Calu3 (cell line): ENCODE measurements around the gene EXD3. TPM values are rescaled to one million over a fixed set of nuclear protein-coding genes. Genes with fewer than 3 reads are reported as not detected.

Experiments
- BruUV-seq: library from RNA; stranded (reverse); fragments of 400-500 nt; replicated peaks from 2 replicates; lab custom pipeline; 2021; lab: Mats Ljungman, UMichigan
- CTCF ChIA-PET: fragments of 300-600 bp; sonication (Branson Sonifier 250); formaldehyde crosslinking; loops from one replicate; lab custom pipeline; 2022; ENCODE audit warnings: antibody characterized with exemption; lab: Charles Lee
- DNase-seq: peaks from one replicate; pipeline ENCODE4 v3.0.0; 2022
- H3K27ac Mint-ChIP-seq: one replicate; pipeline ENCODE4 v1.8.0; 2022; ENCODE audit warnings: mixed read lengths; ENCODE audit not compliant: unreplicated experiment
- H3K27me3 Mint-ChIP-seq: one replicate; pipeline ENCODE4 v1.8.0; 2022; ENCODE audit warnings: mixed read lengths; ENCODE audit not compliant: unreplicated experiment
- H3K36me3 Mint-ChIP-seq: one replicate; pipeline ENCODE4 v1.8.0; 2022; ENCODE audit warnings: mild to moderate bottlenecking, moderate library complexity, mixed read lengths; ENCODE audit not compliant: insufficient read depth, unreplicated experiment
- H3K4me1 Mint-ChIP-seq: one replicate; pipeline ENCODE4 v1.8.0; 2022; ENCODE audit warnings: mild to moderate bottlenecking, low read depth, mixed read lengths; ENCODE audit not compliant: unreplicated experiment
- H3K4me3 Mint-ChIP-seq: one replicate; pipeline ENCODE4 v1.8.0; 2022; ENCODE audit warnings: mild to moderate bottlenecking, low read depth, moderate library complexity, mixed read lengths; ENCODE audit not compliant: unreplicated experiment
- H3K9me3 Mint-ChIP-seq: one replicate; pipeline ENCODE4 v1.8.0; 2022; ENCODE audit warnings: low read depth, mixed read lengths; ENCODE audit not compliant: unreplicated experiment
- CTCF ChIP-seq: fragments of 200-600 bp; IDR thresholded peaks from one replicate; pipeline ENCODE4 v1.8.0; 2022; ENCODE audit warnings: antibody characterized with exemption; ENCODE audit not compliant: unreplicated experiment
- intact Hi-C: fragments of 100-400 bp; cut with micrococcal nuclease; formaldehyde crosslinking; loops from one replicate; pipeline ENCODE4 v1.10.0; 2022; ENCODE audit not compliant: unreplicated experiment
- total RNA-seq: library from RNA; stranded (reverse); gene quantifications from 2 replicates; pipeline ENCODE4 v1.2.3, GENCODE V29; 2022

Gene EXD3
- total RNA-seq, 1 experiment from 2014 or later = 13.2 TPM

DNA sequence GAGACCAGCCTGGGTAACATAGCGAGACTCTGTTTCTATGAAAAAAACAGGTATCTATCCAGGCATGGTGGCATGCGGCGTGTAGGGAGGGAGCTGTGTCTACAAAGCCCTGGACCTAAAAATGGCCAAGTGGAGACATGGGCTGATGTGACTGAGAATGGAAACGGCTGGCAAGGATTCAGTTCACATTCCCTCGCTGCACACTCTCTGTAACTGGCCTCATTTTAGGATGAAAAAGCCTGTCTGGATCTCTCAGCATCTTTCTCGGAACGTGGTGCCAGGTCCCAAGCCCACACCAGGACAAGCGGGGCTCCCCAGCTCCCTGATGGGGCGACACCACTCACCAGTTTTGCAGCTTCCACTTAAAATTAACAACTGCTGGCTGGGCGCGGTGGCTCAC is 13.4 kb downstream of the EXD3 start:
- H3K36me3 Mint-ChIP-seq = peaks cover 22% of the 10 kb centered on the region
- H3K4me1 Mint-ChIP-seq = peaks cover 8% of the 10 kb centered on the region
- no peak for TF ChIP-seq CTCF
- H3K27ac Mint-ChIP-seq = no peak overlapping the region
- BruUV-seq = no TSS peak
- CTCF ChIA-PET = interaction anchor here (0.6 to 0.7 kb wide), 3 partner anchors 32 to 282 kb away, joined by 3 to 9 read pairs (median 8); partner anchors contain the start of gene TOR4A
- intact Hi-C loops = no loop called here
- H3K9me3 Mint-ChIP-seq = no peaks in the 10 kb centered on the region
- no peaks in the 10 kb centered on the region for H3K27me3 Mint-ChIP-seq
- H3K4me3 Mint-ChIP-seq = no peak overlapping the region
- DNase-seq = no peak

DNA sequence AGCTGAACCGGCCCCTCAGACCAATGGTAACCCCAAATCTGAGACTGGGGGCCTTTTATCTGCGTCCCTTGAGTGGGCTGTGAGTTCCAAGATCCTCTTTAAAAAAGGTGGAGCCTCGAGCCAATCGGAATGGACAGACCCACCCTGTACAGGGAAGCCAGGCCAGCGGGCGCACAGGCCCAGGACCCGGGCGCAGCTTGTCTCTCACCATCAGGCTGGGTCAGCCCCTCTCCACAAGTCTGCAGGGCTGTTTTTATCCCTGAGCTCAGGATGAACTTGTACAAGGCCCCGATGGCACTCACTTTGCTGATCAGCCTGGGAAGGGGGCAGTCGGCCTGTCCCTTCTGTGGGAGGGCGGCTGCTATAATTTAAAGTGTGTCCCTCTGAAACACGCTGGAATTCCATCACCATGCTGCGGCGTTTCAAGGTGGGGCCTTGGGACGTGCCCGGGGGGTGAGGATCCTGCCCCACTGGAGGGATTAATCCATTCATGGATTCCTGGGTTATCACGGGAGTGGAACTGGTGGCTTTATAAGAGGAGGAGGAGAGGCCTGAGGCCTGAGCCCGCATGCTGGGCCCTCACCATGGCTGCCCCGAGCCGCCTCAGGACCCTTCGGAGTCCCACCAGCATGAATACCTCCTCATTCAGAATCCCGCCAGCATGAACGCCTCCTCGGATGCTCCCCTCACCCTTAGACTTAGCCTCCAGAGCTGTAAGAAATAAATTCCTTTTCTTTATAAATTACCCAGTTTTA is 14.1 kb downstream of the EXD3 start:
- no TSS peak for BruUV-seq

DNA sequence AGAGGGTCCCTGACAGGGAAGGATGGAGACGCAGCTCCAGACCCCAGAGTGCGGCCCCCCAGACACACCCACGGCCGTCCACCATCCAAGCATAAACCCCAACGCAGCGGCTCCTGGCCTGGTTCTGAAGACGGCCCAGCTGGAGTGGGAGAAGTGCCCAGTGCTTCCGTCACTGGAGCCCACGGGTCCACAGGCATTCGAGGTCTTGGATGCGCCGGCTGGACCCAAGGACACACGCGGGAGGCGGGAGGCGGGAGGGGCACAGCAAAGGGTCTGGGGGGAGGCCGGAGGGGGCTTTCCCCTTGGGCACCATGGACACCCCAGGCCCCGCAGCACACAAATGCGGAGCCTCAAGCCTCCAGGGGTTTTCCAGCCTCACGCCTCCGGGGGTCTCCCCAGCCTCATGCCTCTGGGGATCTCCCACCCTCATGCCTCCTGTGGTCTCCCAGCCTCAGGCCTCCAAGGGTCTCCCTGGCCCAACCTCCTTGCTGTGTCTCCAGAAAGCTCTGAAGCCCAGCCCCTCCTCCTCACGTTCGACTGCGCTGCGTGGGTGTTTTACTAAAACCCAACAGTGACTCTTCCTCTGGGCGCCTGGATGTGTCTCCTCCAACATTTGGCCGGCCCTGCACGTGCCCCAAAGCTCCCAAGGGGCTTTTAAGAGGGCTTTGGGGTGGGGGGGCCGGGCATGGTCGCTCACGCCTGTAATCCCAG is 15.2 kb downstream of the EXD3 start:
- BruUV-seq = no TSS peak
- peak overlapping the region; percentile 55 for H3K4me3 Mint-ChIP-seq
- DNase-seq = no peak
- TF ChIP-seq CTCF = no peak
- CTCF ChIA-PET = no interaction called here
- peaks cover 8% of the 10 kb centered on the region for H3K4me1 Mint-ChIP-seq
- H3K27ac Mint-ChIP-seq = no peak overlapping the region
- intact Hi-C loops = no loop called here
- no peaks in the 10 kb centered on the region for H3K9me3 Mint-ChIP-seq
- H3K27me3 Mint-ChIP-seq = no peaks in the 10 kb centered on the region
- peaks cover 27% of the 10 kb centered on the region for H3K36me3 Mint-ChIP-seq

More for the DNA sequence above, 14.1 kb downstream of the EXD3 start:
- CTCF ChIA-PET = interaction anchor here (0.6 to 0.7 kb wide), 4 partner anchors 14 to 281 kb away, joined by 3 to 9 read pairs (median 6); partner anchors contain the start of genes EXD3, NOXA1 and TOR4A
- peaks cover 22% of the 10 kb centered on the region for H3K36me3 Mint-ChIP-seq
- peaks cover 8% of the 10 kb centered on the region for H3K4me1 Mint-ChIP-seq
- no peaks in the 10 kb centered on the region for H3K9me3 Mint-ChIP-seq
- no peak for DNase-seq
- H3K27me3 Mint-ChIP-seq = no peaks in the 10 kb centered on the region
- intact Hi-C loops = no loop called here
- TF ChIP-seq CTCF = no peak
- H3K27ac Mint-ChIP-seq = no peak overlapping the region
- H3K4me3 Mint-ChIP-seq = no peak overlapping the region

DNA sequence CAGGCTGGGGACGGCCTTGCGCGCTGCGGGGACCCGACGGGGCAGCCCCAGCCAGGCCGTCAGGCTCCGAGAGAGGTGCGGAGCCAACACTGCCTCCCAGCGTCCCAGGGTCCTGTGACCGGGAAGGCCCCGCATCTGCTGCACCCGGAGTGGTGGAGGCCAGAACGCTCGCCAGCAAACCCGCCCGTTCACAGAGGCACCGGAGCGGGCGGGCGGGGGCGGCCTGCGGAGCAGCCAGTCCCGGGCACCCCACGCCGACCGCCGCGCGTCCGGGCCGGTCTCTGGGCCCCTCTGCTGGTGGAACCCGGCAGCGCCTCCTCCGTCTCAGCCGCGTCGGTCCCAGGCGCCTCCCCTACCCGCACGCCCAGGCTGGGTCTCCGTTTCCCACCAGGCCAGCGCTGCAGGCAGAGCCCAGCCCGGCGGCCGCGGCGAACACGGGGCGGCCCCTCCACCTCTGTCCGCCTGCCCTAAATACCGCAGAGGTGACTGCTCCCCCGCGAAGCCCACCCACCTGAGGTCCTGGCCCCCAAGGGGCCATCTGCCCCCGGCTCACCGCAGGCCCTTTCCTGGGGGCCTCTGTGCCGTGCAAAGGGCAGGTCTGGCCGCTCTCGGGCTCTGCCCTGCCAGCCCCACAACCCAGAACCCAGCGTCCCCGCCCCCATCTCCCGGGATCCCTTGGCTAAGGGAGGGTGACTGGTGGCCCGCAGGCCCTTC is 15.9 kb downstream of the EXD3 start:
- CTCF ChIA-PET = no interaction called here
- Mint-ChIP-seq H3K36me3 (peaks cover 32% of the 10 kb centered on the region), H3K27ac (no peak overlapping the region), H3K4me1 (peaks cover 8% of the 10 kb centered on the region), H3K9me3 (no peaks in the 10 kb centered on the region), H3K27me3 (no peaks in the 10 kb centered on the region), H3K4me3 (peak overlapping the region; percentile 55)
- BruUV-seq = no TSS peak
- DNase-seq = peak; percentile 73
- TF ChIP-seq CTCF = peak; percentile 67
- intact Hi-C loops = no loop called here
